Lung microvascular endothelial cell (primary cell): ENCODE data around the gene YTHDC1. TPM values are rescaled to one million over a fixed set of nuclear protein-coding genes. Genes with fewer than 3 reads are reported as not detected.
"Not testable (repeated sequence)": the region's sequence is repeated elsewhere in the genome, so short reads cannot be mapped to it uniquely, and the experiment has no call there.

Experiments
- DNase-seq, 2 donors: peaks; one replicate each; pipeline versions ENCODE4 v3.0.0 to v3.0.0-alpha.2; 2010; ENCODE audit warnings: low read depth in 2 of 2
- total RNA-seq: library from RNA; depleted of rRNA; stranded (reverse); fragments of >200 nt; gene quantifications from 2 replicates; pipeline ENCODE4 v1.2.1, GENCODE V29; 2014

YTHDC1 gene
- total RNA-seq, result 16.6 and 28.8 TPM in 2 replicates

DNA sequence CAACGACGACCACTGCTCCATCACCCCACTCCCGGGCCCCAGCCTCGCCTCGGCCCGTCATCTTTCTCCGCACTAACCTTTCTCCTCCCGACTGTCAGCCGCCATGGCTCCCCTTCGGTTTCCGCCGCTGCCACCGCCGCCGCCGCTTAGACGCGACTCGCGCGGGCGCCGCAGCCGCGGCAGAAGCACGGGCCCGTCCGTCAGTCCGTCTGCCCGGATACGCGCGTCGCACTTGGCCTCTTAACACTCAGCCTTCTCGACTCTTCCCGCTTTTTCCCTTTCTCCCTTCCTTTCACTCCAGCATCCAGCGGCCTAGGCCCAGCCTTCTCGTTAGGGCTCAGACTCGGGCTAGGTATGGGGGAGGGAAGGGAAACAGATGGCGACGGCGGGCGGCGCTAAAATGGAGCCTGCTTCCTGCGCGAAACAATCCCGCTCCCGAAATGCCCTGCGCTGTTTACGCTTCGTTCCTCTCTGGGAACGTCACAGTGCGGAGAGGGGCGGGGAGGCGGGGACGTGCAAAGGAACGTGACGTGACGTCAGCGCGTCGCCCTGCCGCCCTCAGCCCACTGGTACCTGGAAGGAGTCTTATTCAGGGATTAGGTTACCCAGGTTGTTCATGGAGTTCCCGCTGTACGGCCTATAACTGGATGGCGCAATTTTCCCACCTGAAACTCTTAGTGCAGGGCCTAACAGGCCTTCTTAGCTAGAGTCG, at the start of gene YTHDC1:
TSS of gene YTHDC1 (minus strand) at position 442 of the 712 bp plus-strand sequence. CDS start at position 105, 337 bp downstream.
- peak; percentile 97 to 99 for DNase-seq

DNA sequence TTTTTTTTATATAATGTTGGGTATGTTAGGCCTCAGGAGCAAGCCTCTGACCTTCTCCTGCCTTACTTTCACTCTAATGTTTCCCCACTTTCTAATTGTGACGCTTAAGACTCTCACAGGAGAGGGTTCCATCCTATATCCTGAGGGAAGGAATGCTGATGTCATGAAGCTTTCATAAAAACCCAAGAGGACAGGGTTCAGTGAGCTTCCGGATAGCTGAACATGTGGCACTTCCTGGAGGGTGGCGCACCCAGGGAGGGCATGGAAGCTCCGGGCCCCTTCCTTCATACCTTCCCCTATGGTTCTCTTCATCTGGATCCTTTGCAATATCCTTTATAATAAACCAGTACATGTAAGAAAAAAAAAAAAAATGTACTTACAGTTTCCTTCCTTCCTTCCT, 49.4 kb upstream of the YTHDC1 start:
- no peak for DNase-seq

GRCh38 chr4:68396756-68397155, 46.9 kb upstream of the YTHDC1 start:
- DNase-seq, result no peak

GRCh38 chr4:68391436-68391835, 41.5 kb upstream of the YTHDC1 start:
- no peak for DNase-seq

DNA sequence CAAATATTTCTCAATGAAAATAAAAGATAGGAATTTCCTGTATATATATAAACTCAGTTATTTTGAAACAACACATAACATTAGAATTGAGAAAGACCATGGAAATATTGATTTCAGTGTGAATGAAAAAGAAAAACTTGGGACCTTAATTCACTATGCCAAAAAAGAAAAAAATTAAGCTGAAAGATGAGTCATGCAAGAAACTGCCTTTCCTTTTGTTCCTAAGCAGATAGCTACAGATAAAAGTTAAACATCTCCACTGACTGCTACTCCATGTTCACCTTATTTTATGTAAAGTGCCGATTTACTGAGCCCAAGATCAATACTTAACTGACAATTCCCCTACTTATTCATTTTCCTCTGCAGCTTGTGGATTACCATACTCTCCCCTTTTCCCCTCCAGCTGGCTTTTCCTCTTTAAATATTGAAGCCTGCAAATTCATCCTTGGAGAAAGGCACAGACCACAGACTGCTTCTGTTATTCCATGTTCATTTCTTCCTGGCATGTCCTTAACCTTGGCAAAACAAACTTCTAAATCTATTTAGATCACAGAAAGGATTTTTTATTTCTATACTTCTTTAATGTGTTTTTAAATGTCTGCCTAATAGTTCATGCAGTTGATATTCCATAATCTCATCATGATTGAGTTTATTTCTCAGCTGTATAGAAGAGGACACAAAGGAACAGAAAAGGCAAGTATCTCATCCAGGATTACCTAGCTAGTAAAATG, 40.5 kb upstream of the YTHDC1 start:
- DNase-seq, result no peak

DNA sequence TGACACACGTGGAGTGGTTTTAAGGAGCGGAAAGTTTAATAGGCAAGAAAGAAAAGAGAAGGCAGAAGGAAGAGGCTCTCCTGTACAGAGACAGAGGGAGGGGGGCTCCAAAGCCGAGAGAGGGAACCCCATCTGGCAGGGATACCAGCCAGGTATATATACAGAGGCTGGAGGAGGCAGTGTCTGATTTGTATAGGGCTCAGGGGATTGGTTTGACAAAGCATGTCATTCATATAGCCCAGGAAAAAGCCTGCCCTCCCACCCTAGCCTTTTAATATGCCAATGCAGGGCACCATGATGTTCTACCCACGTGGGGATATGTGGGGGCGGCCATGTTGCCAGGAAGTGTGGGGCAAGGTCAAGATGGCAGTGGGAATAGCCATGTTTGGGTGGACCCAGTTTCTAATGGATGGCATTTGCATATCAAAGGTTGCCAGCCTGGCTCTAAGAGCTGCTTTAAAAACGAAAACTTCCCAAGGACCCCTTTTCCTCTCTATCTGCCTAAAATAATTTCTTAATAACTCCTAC, 39.6 kb upstream of the YTHDC1 start:
- not testable (repeated sequence) for DNase-seq

DNA sequence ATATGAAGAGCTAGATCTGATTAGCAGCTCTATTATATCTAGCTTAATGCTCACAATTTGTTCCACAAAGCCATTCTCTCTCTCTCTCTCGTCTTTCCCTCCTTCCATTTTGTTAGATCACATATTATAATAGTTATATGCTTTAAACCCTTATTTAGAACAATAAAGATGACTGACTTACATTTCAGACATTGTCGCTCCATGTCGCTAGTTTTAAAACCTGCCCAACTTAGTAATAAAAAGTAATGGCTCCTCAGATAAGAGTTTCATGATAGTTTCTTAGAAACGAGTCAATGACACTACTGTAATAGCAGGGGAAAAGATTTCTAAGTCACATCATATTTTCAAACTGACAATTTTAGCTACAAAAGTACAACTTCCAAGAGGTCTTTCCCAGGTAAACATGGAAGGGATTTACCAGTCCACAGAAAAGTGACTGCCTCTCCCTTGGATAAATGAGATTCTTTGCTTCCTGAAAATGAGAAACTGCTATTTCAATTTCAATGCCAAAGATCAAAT, 38.5 kb upstream of the YTHDC1 start:
- no peak for DNase-seq

- DNase-seq, result no peak
These were observed 35.4 kb upstream of the YTHDC1 start for GRCh38 chr4:68385267-68385666.

- no peak for DNase-seq
These were observed 33.2 kb upstream of the YTHDC1 start for GRCh38 chr4:68383115-68383514.

- no peak for DNase-seq
These were observed 28.3 kb upstream of the YTHDC1 start for GRCh38 chr4:68378226-68378625.

DNA sequence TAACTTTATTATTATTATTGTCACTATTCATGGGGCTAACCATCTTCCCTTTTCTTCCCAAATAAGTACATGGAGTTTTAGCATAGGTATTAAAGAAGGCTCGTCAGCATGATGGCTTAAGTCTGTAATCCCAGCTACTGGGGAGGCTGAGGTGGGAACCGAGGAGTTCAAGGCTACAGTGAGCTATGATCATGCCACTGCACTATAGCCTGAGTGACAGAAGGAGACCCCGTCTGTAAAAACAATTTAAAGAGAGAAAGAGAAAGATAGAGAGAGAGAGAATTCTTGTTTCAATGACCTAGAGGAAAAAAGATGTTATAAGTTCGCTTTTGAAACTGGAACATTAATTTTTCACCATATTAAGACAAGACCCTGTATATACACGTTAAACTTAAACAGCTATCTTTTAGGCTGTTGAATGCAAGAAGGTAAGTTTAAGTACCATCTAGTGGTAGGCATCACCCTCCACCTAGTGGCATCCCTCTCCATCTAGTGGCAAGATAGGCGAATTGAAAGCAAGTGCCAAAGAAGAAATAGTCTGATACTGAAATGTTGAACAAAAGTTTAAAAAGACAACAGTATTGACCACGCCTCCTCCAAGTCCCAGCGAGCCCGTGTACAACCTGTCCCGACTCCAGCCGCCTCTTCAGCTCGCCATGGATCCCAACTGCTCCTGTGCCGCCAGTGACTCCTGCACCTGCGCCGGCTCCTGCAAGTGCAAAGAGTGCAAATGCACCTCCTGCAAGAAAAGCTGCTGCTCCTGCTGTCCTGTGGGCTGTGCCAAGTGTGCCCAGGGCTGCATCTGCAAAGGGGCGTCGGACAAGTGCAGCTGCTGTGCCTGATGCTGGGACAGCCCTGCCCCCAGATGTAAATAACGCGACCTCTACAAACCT, 26.0 kb upstream of the YTHDC1 start:
- peak; percentile 64 to 69 for DNase-seq

DNA sequence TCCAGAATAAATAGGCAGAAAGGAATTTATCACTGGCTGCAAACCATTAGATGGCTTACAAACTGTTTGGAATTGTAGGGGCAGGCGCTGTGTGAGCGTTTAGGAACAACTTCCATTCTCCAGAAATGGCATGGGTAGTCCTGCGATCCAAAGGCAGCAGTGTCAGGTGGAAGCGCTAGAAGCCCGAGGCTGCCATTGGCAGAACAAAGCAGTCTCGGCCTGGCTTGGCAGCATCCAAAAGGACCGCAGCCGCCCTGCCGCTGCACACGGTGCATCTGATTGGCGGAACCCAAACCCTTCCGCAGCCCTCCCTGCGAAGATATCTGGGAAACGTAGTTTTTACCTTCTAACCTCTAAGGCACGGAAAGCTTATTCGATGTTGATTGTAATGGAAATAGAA, 23.6 kb upstream of the YTHDC1 start:
- peak; percentile 73 to 83 for DNase-seq

DNA sequence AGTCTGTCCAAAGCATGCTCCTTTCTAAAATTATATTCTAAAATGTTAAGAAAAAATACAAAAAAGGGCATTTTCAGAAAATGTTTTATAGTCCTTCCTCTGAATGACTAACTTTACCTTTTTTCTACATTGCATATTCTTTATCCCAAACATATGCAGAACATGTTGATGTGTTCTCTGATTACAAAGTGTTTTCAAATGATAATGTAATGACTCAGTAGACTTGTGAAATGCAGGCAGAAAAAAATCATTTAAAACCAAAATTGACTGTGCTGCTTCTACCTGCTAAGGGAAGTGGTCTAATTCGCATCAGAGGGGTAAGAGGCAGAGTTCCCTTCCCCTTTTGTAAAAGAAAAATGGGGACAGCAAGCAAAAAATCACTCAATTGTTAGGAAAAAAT, 22.7 kb upstream of the YTHDC1 start:
- DNase-seq, result no peak

DNA sequence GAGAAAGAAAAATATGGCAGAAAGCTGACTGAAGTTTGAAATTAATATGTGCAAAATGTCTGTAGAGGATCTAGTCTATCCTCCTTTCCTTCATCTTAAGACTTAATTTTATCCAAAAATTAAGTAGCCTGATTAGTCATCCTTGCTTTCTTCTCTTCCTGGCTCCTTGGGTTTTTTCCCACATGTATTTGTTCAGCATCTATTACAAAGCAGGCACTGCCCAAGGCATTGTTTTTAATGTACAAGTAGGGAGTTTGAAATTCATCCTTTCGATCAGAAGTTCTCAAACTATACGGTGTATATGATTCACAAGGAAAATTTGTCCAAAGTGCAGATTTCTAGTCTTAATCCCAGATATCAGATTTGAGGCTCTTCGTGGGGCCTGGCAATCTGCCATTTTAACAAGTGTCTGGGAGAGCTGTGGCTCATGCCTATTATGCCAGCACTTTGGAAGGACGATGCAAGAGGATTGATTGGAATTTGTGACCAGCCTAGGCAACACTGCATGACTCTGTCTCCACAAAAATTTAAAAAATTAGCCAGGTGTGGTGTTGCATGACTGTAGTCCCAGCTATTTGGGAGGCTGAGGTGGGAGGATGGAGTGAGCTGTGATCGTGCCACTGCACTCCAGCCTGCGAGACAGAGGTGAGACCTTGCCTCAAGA, 19.4 kb upstream of the YTHDC1 start:
- no peak for DNase-seq

DNA sequence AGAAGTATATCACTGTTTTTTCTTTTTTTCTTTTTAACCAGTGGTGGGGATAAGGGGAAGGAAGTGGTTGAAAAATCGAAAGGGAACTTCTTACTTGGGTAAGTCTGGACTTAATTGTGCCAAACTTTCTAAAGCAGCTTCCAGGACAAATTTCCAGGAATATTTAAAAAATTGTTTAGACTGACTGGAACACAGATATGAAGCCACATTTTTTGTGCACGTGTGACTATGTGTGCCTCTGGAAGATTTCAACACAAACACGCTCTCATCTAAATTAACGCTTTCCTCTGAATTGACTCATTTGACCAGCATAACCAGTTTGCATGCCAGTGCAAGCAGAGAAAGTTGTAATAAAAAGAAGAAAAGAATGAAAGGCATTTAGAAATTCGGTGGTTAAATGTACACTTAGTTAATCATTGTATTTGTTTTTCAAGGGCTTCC, 18.8 kb upstream of the YTHDC1 start:
- DNase-seq, result no peak

DNA sequence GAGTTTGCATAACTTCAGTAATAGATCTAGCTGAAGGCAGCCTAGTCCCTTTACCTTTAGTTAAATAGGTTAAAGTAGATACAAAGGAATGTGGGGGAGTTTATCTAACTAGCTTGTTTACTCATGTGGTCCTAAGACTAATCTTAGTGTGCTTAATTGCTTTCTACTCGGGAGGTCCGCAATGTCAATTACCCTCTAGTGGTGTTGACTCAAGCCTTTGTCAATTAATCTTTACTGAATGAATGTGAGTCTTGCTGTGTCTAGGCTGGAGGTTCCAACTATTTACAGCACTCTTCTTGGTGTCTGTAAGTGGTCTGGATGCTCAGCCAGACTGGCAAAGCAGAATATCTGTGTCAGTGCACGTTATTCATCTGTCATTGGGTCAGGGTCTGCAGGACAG, 17.9 kb upstream of the YTHDC1 start:
- DNase-seq, result no peak

DNA sequence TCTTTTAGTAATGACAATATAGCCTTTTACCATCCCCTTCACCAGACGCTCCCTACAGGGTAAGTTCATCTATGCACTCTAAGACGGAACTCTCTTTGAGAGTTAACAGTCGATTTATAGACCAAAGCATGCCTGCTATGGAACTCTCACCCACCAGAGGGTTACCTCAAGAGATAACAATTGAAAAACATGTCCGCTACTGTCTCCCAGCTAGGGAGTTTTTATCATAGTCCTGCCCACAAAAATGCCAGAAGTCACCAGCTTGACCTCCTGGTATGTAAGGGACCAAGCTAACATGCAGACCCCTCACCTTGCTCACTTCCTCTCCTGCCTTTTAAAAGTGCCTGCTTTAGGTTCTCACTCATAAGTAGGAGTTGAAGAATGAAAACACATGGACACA, 16.7 kb upstream of the YTHDC1 start:
- DNase-seq, result no peak

DNA sequence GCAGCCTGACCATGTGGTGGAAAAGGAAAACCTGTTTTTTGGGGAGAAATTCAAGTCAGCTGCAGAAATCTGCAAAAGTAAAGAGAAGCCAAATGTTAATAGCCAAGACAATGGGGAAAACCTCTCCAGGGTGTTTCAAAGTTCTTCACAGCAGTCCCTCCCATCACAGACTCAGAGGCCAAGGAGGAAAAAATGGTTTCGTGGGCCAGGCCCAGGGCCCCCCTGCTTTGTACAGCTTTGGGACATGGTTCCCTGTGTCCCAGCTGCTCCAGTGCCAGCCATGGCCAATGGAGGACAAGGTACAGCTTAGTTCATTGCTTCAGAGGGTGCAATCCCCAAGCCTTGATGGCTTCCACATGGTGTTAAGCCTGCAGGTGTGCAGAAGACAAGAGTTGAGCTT, 15.2 kb upstream of the YTHDC1 start:
- DNase-seq, result no peak

DNA sequence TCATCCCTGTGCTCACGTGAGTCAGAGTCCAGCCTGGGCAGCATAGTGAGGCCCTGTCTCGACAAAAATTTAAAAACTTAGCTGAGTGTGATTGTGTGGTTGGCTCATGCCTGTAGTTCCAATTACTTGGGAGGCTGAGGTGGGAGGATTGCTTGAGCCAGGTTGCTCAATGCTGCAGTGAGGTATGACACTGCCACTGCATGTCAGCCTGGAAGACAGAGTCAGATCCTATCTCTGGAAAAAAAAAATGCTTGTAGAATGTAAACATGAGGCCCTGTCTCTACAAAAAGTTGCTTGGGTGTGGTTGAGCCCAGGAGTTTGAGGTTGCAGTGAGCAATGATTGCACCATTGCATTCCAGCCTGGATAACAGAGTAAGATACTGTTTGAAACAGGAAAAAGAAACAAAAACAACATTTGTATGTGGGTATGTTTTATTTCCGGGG, 11.3 kb upstream of the YTHDC1 start:
- DNase-seq, result no peak

- no peak for DNase-seq
These were observed 10.5 kb upstream of the YTHDC1 start for GRCh38 chr4:68360231-68360968.
